ENCODE measurements around the gene SKP1.

The SKP1 gene

DNA sequence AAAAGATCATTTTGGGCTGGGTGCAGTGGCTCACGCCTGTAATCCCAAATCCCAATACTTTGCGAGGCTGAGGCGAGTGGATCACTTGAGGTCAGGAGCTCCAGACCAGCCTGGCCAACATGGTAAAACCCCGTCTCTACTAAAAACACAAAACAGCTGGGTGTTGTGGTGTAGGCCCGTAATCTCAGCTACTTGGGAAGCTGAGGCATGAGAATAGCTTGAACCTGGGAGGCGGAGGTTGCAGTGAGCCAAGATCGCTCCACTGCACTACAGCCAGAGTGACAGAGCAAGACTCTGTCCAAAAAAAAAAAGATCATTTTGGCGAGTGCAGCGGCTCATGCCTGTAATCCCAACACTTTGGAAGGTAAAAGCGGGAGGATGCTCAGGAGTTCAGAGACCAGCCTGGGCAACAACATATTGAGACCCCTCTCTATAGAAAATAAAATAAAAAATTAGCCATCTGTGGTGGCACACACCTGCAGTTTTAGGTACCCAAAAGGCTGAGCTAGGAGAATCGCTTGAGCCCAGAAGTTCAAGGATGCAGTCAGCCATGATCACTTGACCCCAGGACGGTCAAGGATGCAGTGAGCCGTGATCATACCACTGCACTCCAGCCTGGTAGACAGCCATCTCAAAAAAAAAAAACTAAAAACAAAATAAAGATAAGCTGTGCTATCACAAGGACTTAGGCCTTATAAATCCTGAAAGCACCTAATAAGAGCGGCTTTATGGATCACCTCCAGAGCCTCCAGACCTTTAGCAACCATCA, 32.9 kb upstream of the SKP1 start:
- H3K27ac ChIP-seq: no peak overlapping the region
- TF ChIP-seq, protein P1, sequence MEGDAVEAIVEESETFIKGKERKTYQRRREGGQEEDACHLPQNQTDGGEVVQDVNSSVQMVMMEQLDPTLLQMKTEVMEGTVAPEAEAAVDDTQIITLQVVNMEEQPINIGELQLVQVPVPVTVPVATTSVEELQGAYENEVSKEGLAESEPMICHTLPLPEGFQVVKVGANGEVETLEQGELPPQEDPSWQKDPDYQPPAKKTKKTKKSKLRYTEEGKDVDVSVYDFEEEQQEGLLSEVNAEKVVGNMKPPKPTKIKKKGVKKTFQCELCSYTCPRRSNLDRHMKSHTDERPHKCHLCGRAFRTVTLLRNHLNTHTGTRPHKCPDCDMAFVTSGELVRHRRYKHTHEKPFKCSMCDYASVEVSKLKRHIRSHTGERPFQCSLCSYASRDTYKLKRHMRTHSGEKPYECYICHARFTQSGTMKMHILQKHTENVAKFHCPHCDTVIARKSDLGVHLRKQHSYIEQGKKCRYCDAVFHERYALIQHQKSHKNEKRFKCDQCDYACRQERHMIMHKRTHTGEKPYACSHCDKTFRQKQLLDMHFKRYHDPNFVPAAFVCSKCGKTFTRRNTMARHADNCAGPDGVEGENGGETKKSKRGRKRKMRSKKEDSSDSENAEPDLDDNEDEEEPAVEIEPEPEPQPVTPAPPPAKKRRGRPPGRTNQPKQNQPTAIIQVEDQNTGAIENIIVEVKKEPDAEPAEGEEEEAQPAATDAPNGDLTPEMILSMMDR (IDR thresholded peaks at IDR 0.05): no peak
- TF ChIP-seq ZFX (IDR thresholded peaks at IDR 0.05; ENCODE audit: borderline replicate concordance): no peak

DNA sequence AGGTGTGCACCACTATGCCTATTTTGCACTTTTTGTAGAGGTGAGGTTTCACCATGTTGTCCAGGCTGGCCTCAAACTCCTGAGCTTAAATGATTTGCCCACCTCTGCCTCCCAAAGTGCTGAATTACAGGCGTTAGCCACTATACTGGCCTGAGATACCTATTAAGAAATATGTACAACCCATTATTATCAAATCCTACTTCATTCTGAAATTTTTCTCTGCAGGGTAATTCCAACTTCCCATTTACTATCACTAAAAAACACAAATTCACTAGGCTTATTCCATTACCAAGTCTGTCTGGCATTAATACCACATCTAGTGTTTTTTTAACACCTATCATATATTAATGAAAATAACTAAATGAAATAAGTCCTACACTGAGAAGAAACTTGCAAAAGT, 30.9 kb upstream of the SKP1 start:
- TF ChIP-seq, protein P1 (IDR thresholded peaks at IDR 0.05): no peak
- TF ChIP-seq ZFX (IDR thresholded peaks at IDR 0.05; ENCODE audit: borderline replicate concordance): no peak
- H3K27ac ChIP-seq: no peak overlapping the region

DNA sequence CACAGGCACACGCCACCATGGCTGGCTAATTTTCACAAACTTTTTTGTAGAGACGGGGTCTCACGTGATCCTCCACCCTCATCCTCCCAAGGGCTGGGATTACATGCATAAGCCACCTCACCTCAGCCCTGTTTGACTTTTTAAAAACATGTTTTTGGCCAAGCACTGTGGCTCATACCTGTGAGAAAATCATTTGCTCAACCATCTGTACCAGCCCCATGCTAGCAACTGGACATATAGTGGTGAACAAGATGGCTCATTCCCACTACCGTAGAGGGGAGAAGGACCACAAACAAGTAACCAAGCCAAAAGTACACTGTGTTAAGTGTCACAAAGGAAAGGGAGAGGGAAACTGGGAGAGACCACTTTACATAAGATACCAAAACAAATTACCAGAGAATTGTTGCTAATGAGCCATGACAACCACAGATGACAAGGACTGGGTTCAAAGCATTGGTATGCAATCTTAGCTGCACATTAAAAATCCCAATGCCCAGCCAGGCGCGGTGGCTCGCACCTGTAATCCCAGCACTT, 29.9 kb upstream of the SKP1 start:
- TF ChIP-seq ZFX (IDR thresholded peaks at IDR 0.05; ENCODE audit: borderline replicate concordance): no peak
- TF ChIP-seq, protein P1 (IDR thresholded peaks at IDR 0.05): no peak
- H3K27ac ChIP-seq: no peak overlapping the region

DNA sequence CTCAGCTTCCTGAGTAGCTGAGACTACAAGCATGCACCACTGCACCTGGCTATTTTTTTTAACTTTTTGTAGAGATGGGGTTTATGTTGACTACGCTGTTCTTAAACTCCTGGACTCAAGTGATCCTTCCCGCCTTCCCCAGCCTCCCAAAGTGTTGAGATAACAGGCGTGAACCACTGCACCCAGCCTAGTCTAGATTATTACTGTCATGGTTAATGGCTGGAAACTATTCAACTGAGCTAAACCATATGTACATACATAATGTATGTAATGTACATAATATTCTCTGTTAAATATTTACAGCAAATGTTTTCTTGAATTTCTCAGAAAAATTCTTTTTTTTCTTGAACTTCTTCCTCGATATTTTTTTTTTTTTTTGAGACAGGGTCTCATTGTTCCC, 27.8 kb upstream of the SKP1 start:
- no peak for TF ChIP-seq ZFX (IDR thresholded peaks at IDR 0.05; ENCODE audit: borderline replicate concordance)
- TF ChIP-seq, protein P1 (IDR thresholded peaks at IDR 0.05): no peak
- H3K27ac ChIP-seq: no peak overlapping the region

DNA sequence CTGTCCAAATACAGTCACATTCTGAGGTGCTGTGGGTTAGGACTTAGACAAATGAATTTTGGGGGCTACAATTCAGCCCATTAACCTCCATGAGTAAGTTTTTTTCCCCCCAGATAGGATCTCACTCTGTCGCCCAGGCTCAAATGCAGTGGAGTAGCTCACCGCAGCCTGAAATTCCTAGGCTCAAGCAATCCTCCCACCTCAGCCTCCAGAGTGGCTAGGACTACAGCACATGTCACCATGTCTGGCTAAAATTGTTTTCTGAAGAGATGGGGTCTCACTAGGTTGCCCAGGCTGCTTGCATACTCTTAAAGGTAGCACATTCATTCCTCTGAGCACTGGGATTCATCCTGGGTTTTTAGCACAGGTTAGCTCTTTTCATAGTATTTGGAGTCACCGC, 26.9 kb upstream of the SKP1 start:
- TF ChIP-seq ZFX (IDR thresholded peaks at IDR 0.05; ENCODE audit: borderline replicate concordance): no peak
- TF ChIP-seq, protein P1 (IDR thresholded peaks at IDR 0.05): no peak
- H3K27ac ChIP-seq: no peak overlapping the region

DNA sequence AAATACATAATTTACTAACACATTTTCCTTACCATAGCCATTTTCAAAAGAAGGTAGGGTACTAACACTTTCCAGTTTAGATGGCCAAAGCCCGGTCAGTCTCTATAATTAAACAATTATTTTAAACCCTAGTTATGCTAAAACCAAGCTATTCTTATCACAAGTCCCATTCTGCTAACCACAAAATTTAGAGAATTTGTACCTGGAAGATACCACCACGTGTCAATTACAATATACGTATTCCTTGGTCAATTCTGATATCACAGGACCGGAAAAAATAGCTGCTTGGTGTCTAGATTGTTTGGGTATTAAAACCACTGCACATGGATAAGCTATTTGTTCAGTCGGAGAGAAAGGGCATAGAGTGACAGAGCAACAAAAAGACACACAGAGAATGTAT, 18.9 kb upstream of the SKP1 start:
- no peak overlapping the region for H3K27ac ChIP-seq

DNA sequence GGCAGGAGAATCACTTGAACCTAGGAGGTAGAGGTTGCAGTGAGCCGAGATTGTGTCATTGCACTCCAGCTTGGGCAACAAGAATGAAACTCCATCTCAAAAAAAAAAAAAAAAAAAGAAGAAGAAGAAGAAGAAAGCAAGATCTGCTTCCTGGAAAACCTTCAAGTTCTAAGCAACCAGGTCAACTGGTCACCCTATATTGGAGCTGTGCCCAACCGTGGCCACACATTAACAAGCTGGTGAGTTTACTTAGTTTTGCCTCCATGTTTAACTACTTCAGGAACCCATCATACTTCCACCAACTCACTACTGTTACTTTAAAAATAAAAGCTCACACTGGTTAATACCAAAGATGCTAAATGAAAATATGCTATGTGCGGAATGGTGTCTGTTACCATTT, 12.3 kb upstream of the SKP1 start:
- H3K27ac ChIP-seq: no peak overlapping the region
- TF ChIP-seq, protein P1 (IDR thresholded peaks at IDR 0.05): no peak
- TF ChIP-seq ZFX (IDR thresholded peaks at IDR 0.05; ENCODE audit: borderline replicate concordance): no peak

More for the DNA sequence above, 18.9 kb upstream of the SKP1 start:
- no peak for TF ChIP-seq ZFX (IDR thresholded peaks at IDR 0.05; ENCODE audit: borderline replicate concordance)
